ENCODE data around the gene PAXIP1.

The PAXIP1 gene

DNA sequence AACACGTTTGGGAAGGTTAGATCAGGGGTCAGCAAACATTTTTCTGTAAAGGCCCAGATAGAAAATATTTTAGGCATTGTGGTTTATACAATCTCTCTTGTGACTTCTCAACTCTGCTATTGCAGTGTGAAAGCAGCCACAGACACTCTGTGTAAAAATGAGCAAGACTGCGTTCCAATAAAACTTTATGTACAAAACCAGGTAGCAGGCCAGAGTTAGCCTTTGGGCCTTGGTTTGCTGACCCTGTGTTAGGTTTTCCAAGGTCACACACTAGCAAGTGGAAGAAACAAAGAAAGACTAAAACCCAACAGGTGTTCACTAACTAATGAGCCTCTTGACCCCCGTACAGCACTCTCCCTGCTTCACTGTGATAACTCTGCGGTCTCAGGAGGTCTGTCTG lies 14.9 kb upstream of the PAXIP1 start:
- H3F3A ChIP-seq (ENCODE audit: insufficient read depth): no peaks in the 10 kb centered on the region
- no peak overlapping the region for H3K4me2 ChIP-seq (ENCODE audit: low read depth, low read length, poor library complexity, severe bottlenecking)
- no peak overlapping the region for H2AFZ ChIP-seq (ENCODE audit: low read depth, low read length, severe bottlenecking)
- H3K79me2 ChIP-seq (ENCODE audit: insufficient read depth, low read length): no peaks in the 10 kb centered on the region
- no peak overlapping the region for H3K27ac ChIP-seq (ENCODE audit: low read depth, low read length)
- H4K20me1 ChIP-seq (ENCODE audit: low read depth, low read length): no peaks in the 10 kb centered on the region
- no peaks in the 10 kb centered on the region for H3K27me3 ChIP-seq (ENCODE audit: low read length)
- H3K9me2 ChIP-seq (replicated peaks; ENCODE audit: insufficient read depth, low read length): no peaks in the 10 kb centered on the region
- no peaks in the 10 kb centered on the region for H3K36me3 ChIP-seq (ENCODE audit: low read length)
- H3K9ac ChIP-seq (ENCODE audit: low read length): no peak overlapping the region
- no peak for TF ChIP-seq EZH2phosphoT487 (conservative IDR thresholded peaks at IDR 0.05; ENCODE audit: low read length)
- TF ChIP-seq, protein P1, sequence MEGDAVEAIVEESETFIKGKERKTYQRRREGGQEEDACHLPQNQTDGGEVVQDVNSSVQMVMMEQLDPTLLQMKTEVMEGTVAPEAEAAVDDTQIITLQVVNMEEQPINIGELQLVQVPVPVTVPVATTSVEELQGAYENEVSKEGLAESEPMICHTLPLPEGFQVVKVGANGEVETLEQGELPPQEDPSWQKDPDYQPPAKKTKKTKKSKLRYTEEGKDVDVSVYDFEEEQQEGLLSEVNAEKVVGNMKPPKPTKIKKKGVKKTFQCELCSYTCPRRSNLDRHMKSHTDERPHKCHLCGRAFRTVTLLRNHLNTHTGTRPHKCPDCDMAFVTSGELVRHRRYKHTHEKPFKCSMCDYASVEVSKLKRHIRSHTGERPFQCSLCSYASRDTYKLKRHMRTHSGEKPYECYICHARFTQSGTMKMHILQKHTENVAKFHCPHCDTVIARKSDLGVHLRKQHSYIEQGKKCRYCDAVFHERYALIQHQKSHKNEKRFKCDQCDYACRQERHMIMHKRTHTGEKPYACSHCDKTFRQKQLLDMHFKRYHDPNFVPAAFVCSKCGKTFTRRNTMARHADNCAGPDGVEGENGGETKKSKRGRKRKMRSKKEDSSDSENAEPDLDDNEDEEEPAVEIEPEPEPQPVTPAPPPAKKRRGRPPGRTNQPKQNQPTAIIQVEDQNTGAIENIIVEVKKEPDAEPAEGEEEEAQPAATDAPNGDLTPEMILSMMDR (IDR thresholded peaks at IDR 0.05; ENCODE audit: insufficient read depth, low read length, poor library complexity, severe bottlenecking): no peak
- no peaks in the 10 kb centered on the region for H3K9me3 ChIP-seq (ENCODE audit: insufficient read depth, low read length)
- H3K4me3 ChIP-seq (ENCODE audit: insufficient read depth, low read length, poor library complexity, severe bottlenecking): no peak overlapping the region

DNA sequence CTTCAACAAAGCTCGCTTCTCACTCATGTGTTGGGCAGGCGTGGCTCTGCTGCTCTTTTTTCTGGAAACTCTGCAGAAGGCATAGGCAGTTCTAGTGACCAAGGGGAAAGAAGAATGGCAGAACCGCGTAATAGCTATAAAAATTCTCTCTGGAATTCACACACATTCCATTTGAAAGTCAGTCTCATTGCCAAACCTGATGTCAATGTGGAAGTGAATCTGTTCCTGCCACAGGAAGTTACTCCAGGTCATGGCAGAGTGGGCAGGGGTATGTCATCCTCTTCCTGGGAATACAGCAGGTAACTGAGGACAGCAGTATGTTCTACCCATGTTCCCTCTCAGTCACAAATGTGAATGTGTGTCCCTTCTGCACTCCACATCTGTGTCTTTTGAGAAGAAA lies 8.2 kb upstream of the PAXIP1 start:
- Histone ChIP-seq H3K79me2 (ENCODE audit: insufficient read depth, low read length) (no peaks in the 10 kb centered on the region), H4K20me1 (ENCODE audit: low read depth, low read length) (no peaks in the 10 kb centered on the region), H3K9ac (ENCODE audit: low read length) (no peak overlapping the region), H3K27ac (ENCODE audit: low read depth, low read length) (no peak overlapping the region), H3K4me2 (ENCODE audit: low read depth, low read length, poor library complexity, severe bottlenecking) (no peak overlapping the region), H3K4me3 (ENCODE audit: insufficient read depth, low read length, poor library complexity, severe bottlenecking) (no peak overlapping the region), H3K36me3 (ENCODE audit: low read length) (peaks cover 5% of the 10 kb centered on the region; the same call in 1 of the 2 replicates), H3K9me3 (ENCODE audit: insufficient read depth, low read length) (no peaks in the 10 kb centered on the region), H3K27me3 (ENCODE audit: low read length) (no peaks in the 10 kb centered on the region), H3K9me2 (replicated peaks; ENCODE audit: insufficient read depth, low read length) (no peaks in the 10 kb centered on the region), H2AFZ (ENCODE audit: low read depth, low read length, severe bottlenecking) (no peak overlapping the region), H3F3A (ENCODE audit: insufficient read depth) (peaks cover 16% of the 10 kb centered on the region)
- TF ChIP-seq, protein P1 (IDR thresholded peaks at IDR 0.05; ENCODE audit: insufficient read depth, low read length, poor library complexity, severe bottlenecking): no peak
- no peak for TF ChIP-seq EZH2phosphoT487 (conservative IDR thresholded peaks at IDR 0.05; ENCODE audit: low read length)

DNA sequence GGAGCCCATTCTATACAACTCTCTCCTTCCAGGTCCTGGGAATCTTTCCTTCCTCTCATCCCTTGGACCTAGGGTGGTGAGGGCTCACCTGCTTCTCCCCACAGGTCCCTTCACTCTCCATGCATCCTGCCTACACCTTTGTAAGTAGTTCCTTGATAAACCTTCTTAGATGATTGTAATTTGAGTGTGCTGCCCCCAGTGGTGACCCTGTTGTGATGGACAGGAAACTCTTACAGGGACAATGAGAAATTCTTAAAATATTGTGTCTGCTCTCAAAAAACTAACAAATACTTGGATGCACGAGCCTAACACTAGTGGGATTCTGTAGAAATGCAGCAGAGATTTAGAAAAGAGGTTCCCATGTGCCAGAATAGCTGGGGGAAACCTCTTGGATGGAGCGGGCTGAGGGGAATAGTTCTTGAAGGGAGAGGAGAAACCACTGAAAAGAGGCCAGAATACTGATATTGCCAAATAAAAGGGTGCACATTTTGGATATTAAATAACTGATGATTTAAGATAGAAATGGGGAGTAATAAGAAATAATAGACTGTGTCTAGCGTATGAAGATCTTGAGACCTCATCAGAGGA lies 6.7 kb upstream of the PAXIP1 start:
- Histone ChIP-seq H2AFZ (ENCODE audit: low read depth, low read length, severe bottlenecking) (no peak overlapping the region), H4K20me1 (ENCODE audit: low read depth, low read length) (no peaks in the 10 kb centered on the region)

More for the DNA sequence above, 6.7 kb upstream of the PAXIP1 start:
- Histone ChIP-seq H3K9me2 (replicated peaks; ENCODE audit: insufficient read depth, low read length) (no peaks in the 10 kb centered on the region), H3K4me3 (ENCODE audit: insufficient read depth, low read length, poor library complexity, severe bottlenecking) (no peak overlapping the region), H3K27ac (ENCODE audit: low read depth, low read length) (no peak overlapping the region), H3K27me3 (ENCODE audit: low read length) (no peaks in the 10 kb centered on the region), H3F3A (ENCODE audit: insufficient read depth) (peaks cover 25% of the 10 kb centered on the region), H3K79me2 (ENCODE audit: insufficient read depth, low read length) (peaks cover 4% of the 10 kb centered on the region; the same call in 1 of the 2 replicates), H3K9me3 (ENCODE audit: insufficient read depth, low read length) (no peaks in the 10 kb centered on the region), H3K36me3 (ENCODE audit: low read length) (peaks cover 10% of the 10 kb centered on the region), H3K4me2 (ENCODE audit: low read depth, low read length, poor library complexity, severe bottlenecking) (no peak overlapping the region), H3K9ac (ENCODE audit: low read length) (no peak overlapping the region)
- no peak for TF ChIP-seq EZH2phosphoT487 (conservative IDR thresholded peaks at IDR 0.05; ENCODE audit: low read length)
- TF ChIP-seq, protein P1 (IDR thresholded peaks at IDR 0.05; ENCODE audit: insufficient read depth, low read length, poor library complexity, severe bottlenecking): peak; percentile 91

Data from SU-DHL-6 (cell line).